Chondrocyte (in vitro differentiated cells): ENCODE data around the gene CNOT1. TPM values are rescaled to one million over a fixed set of nuclear protein-coding genes. Genes with fewer than 3 reads are reported as not detected.

Experiments
- DNase-seq: peaks from one replicate; pipeline ENCODE4 v3.0.0; 2021; ENCODE audit warnings: mixed read lengths, low spot score
- H3K27ac Mint-ChIP-seq: one replicate; pipeline ENCODE4 v1.8.0; 2021; ENCODE audit warnings: mild to moderate bottlenecking, moderate library complexity, mixed read lengths; ENCODE audit not compliant: unreplicated experiment
- H3K27me3 Mint-ChIP-seq: 2 replicates; pipeline ENCODE4 v1.8.0; 2021; ENCODE audit warnings: low read depth, mixed read lengths
- H3K36me3 Mint-ChIP-seq: 2 replicates; pipeline ENCODE4 v1.8.0; 2021; ENCODE audit warnings: low read depth, mixed read lengths
- H3K4me1 Mint-ChIP-seq: 2 replicates; pipeline ENCODE4 v1.8.0; 2021; ENCODE audit warnings: low read depth, mild to moderate bottlenecking, mixed read lengths
- H3K4me3 Mint-ChIP-seq: one replicate; pipeline ENCODE4 v1.8.0; 2021; ENCODE audit warnings: mild to moderate bottlenecking, moderate library complexity, mixed read lengths; ENCODE audit not compliant: unreplicated experiment
- H3K9me3 Mint-ChIP-seq: 2 replicates; pipeline ENCODE4 v1.8.0; 2021; ENCODE audit warnings: low read depth, mixed read lengths
- CTCF ChIP-seq: fragments of 200-600 bp; sonication (generic); IDR thresholded peaks from 2 replicates; pipeline ENCODE4 v1.5.0; 2021; ENCODE audit warnings: antibody characterized with exemption, mild to moderate bottlenecking, moderate library complexity
- total RNA-seq: library from RNA; stranded (reverse); gene quantifications from 3 replicates; pipeline ENCODE4 v1.2.1, GENCODE V29; 2021

The CNOT1 gene
- total RNA-seq, 1 donor from 2014 or later: 89.3 TPM

- Mint-ChIP-seq H3K9me3 (no peaks in the 10 kb centered on the region), H3K36me3 (peaks cover 1% of the 10 kb centered on the region), H3K27ac (peak overlapping the region; percentile 100), H3K27me3 (no peaks in the 10 kb centered on the region), H3K4me1 (peaks cover 26% of the 10 kb centered on the region), H3K4me3 (peak overlapping the region; percentile 97)
- DNase-seq: peak; percentile 90
- no peak for TF ChIP-seq CTCF
These were observed 537 bp downstream of the CNOT1 start for GRCh38 chr16:58628845-58629732.

GRCh38 chr16:58624209-58624608 is 5.4 kb downstream of the CNOT1 start:
- Mint-ChIP-seq H3K36me3 (peaks cover 4% of the 10 kb centered on the region), H3K4me1 (peaks cover 22% of the 10 kb centered on the region), H3K27ac (no peak overlapping the region), H3K27me3 (no peaks in the 10 kb centered on the region), H3K4me3 (no peak overlapping the region), H3K9me3 (no peaks in the 10 kb centered on the region)
- no peak for TF ChIP-seq CTCF
- peak; percentile 15 for DNase-seq

- Mint-ChIP-seq H3K4me1 (no peaks in the 10 kb centered on the region), H3K9me3 (no peaks in the 10 kb centered on the region), H3K36me3 (peaks cover 4% of the 10 kb centered on the region), H3K27me3 (no peaks in the 10 kb centered on the region), H3K4me3 (no peak overlapping the region), H3K27ac (no peak overlapping the region)
- DNase-seq: peak; percentile 17
- no peak for TF ChIP-seq CTCF
These were observed 9.2 kb downstream of the CNOT1 start for GRCh38 chr16:58620396-58620795.

- peaks cover 3% of the 10 kb centered on the region for H3K4me1 Mint-ChIP-seq
- no peak overlapping the region for H3K27ac Mint-ChIP-seq
- H3K4me3 Mint-ChIP-seq: no peak overlapping the region
- no peak for DNase-seq
- no peaks in the 10 kb centered on the region for H3K27me3 Mint-ChIP-seq
- no peaks in the 10 kb centered on the region for H3K9me3 Mint-ChIP-seq
- H3K36me3 Mint-ChIP-seq: peaks cover 2% of the 10 kb centered on the region
- TF ChIP-seq CTCF: no peak
These were observed 14.3 kb downstream of the CNOT1 start for GRCh38 chr16:58615280-58615679.

GRCh38 chr16:58614860-58615259 is 14.8 kb downstream of the CNOT1 start:
- Mint-ChIP-seq H3K4me1 (peaks cover 3% of the 10 kb centered on the region), H3K4me3 (no peak overlapping the region), H3K27me3 (no peaks in the 10 kb centered on the region), H3K27ac (peak overlapping the region; percentile 27), H3K36me3 (peaks cover 2% of the 10 kb centered on the region), H3K9me3 (no peaks in the 10 kb centered on the region)
- no peak for DNase-seq
- no peak for TF ChIP-seq CTCF
